G401.6 (cell line): ENCODE results near the gene HMGB1.

Experiments used
- FAIRE-seq: peaks from 2 replicates; lab custom pipeline; 2012; peaks lifted over from hg19 to GRCh38; lab: Jason Lieb, UNC

The HMGB1 gene

GRCh38 chr13:30465593-30466357, at the start of gene HMGB1:
TSS of gene HMGB1 (minus strand) at chr13:30465936. CDS start at chr13:30463680, 2,256 bp downstream.
- FAIRE-seq, result peak; percentile 98

GRCh38 chr13:30510811-30511371, 45.2 kb upstream of the HMGB1 start:
- no peak for FAIRE-seq

- no peak for FAIRE-seq
These were observed 44.4 kb upstream of the HMGB1 start for GRCh38 chr13:30510091-30510490.

GRCh38 chr13:30509254-30510050, 43.7 kb upstream of the HMGB1 start:
- FAIRE-seq, result no peak

GRCh38 chr13:30504081-30504480, 38.3 kb upstream of the HMGB1 start:
- no peak for FAIRE-seq

GRCh38 chr13:30502237-30502636, 36.5 kb upstream of the HMGB1 start:
- FAIRE-seq, result no peak

- FAIRE-seq, result no peak
These were observed 33.6 kb upstream of the HMGB1 start for GRCh38 chr13:30499338-30499737.

GRCh38 chr13:30496147-30496546, 30.4 kb upstream of the HMGB1 start:
- FAIRE-seq, result no peak

GRCh38 chr13:30495746-30496145, 30.0 kb upstream of the HMGB1 start:
- FAIRE-seq, result no peak

GRCh38 chr13:30493658-30494381, 28.1 kb upstream of the HMGB1 start:
- no peak for FAIRE-seq

- FAIRE-seq, result no peak
These were observed 21.3 kb upstream of the HMGB1 start for GRCh38 chr13:30487075-30487470.

- FAIRE-seq, result no peak
These were observed 20.7 kb upstream of the HMGB1 start for GRCh38 chr13:30486230-30487074.

- FAIRE-seq, result no peak
These were observed 15.6 kb upstream of the HMGB1 start for GRCh38 chr13:30481241-30481760.

GRCh38 chr13:30480292-30480950, 14.7 kb upstream of the HMGB1 start:
- no peak for FAIRE-seq

GRCh38 chr13:30479883-30480219, 14.1 kb upstream of the HMGB1 start:
- FAIRE-seq, result no peak

GRCh38 chr13:30479154-30479882, 13.6 kb upstream of the HMGB1 start:
- FAIRE-seq, result no peak

- no peak for FAIRE-seq
These were observed 11.8 kb upstream of the HMGB1 start for GRCh38 chr13:30477346-30478195.

GRCh38 chr13:30473675-30474074, 7.9 kb upstream of the HMGB1 start:
- FAIRE-seq, result no peak

GRCh38 chr13:30466841-30467252, 1.1 kb upstream of the HMGB1 start:
- no peak for FAIRE-seq
